Stimulated activated CD8-positive, alpha-beta memory T cell treated with anti-CD3 and anti-CD28 coated beads, Interleukin-7, amount 100 ng/mL, for 4 hours (primary cell): ENCODE measurements around the gene FASTK.
"Not testable (repeated sequence)": the region's sequence is repeated elsewhere in the genome, so short reads cannot be mapped to it uniquely, and the experiment has no call there.

Experiments
- DNase-seq, 2 donors: peaks; one replicate each; pipeline ENCODE4 v3.0.0-alpha.2; 2020; ENCODE audit warnings: low read depth in 2 of 2

FASTK gene

GRCh38 chr7:151046603-151047573, 33.7 kb downstream of the FASTK start:
- DNase-seq = no peak

- no peak for DNase-seq
These were observed 34.6 kb downstream of the FASTK start for GRCh38 chr7:151045967-151046366.

GRCh38 chr7:151045262-151045661, 35.3 kb downstream of the FASTK start:
- no peak for DNase-seq

GRCh38 chr7:151043959-151044358, 36.6 kb downstream of the FASTK start:
- no peak for DNase-seq

- DNase-seq = not testable (repeated sequence)
These were observed 37.2 kb downstream of the FASTK start for GRCh38 chr7:151043449-151043848.

GRCh38 chr7:151040616-151041375, 39.8 kb downstream of the FASTK start:
- DNase-seq = no peak

GRCh38 chr7:151039850-151040548, 40.6 kb downstream of the FASTK start:
- DNase-seq = no peak

- DNase-seq = peak; percentile 68 to 75
These were observed 41.4 kb downstream of the FASTK start for GRCh38 chr7:151038951-151039849.

GRCh38 chr7:151035902-151036301, 44.7 kb downstream of the FASTK start:
- no peak for DNase-seq

- no peak for DNase-seq
These were observed 45.4 kb downstream of the FASTK start for GRCh38 chr7:151035026-151035717.

GRCh38 chr7:151034312-151035025, 46.1 kb downstream of the FASTK start:
- no peak for DNase-seq

- no peak for DNase-seq
These were observed 46.8 kb downstream of the FASTK start for GRCh38 chr7:151033864-151034249.

- DNase-seq = no peak
These were observed 47.4 kb downstream of the FASTK start for GRCh38 chr7:151032936-151033863.

GRCh38 chr7:151031011-151031410, 49.6 kb downstream of the FASTK start:
- no peak for DNase-seq

- DNase-seq = no peak
These were observed 51.6 kb downstream of the FASTK start for GRCh38 chr7:151028948-151029501.

- DNase-seq = peak; percentile 92 to 99
These were observed 52.3 kb downstream of the FASTK start, which contains the start of gene ABCB8 for GRCh38 chr7:151028131-151028947. Gene ABCB8 (plus strand): TSS chr7:151028450. CDS start chr7:151028516, 66 bp downstream.

GRCh38 chr7:151027728-151028130, 52.9 kb downstream of the FASTK start:
- DNase-seq = not testable (repeated sequence)
